GM18858 (cell line): Measurements from ENCODE around the gene COLEC12.

ENCODE experiments used
- ATAC-seq: cut with Tn5 transposase; IDR thresholded peaks from one replicate; pipeline ENCODE4 v1.9.1; 2021; ENCODE audit not compliant: unreplicated experiment

The COLEC12 gene

GRCh38 chr18:500632-501405 is at the start of gene COLEC12:
COLEC12 (minus strand) TSS chr18:500701; CDS start chr18:500514, 187 bp downstream.
- ATAC-seq = no peak

- ATAC-seq = no peak
Measured at GRCh38 chr18:549967-550366, 49.5 kb upstream of the COLEC12 start.

GRCh38 chr18:543447-544078 is 43.1 kb upstream of the COLEC12 start:
- no peak for ATAC-seq

- no peak for ATAC-seq
Measured at GRCh38 chr18:533995-534601, 33.6 kb upstream of the COLEC12 start.

GRCh38 chr18:532632-533031 is 32.1 kb upstream of the COLEC12 start:
- no peak for ATAC-seq

- ATAC-seq = no peak
Measured at GRCh38 chr18:532018-532417, 31.5 kb upstream of the COLEC12 start.

GRCh38 chr18:527146-527545 is 26.6 kb upstream of the COLEC12 start:
- ATAC-seq = no peak

- no peak for ATAC-seq
Measured at GRCh38 chr18:526681-527080, 26.2 kb upstream of the COLEC12 start.

GRCh38 chr18:525036-525797 is 24.7 kb upstream of the COLEC12 start:
- no peak for ATAC-seq

- no peak for ATAC-seq
Measured at GRCh38 chr18:524466-524865, 24.0 kb upstream of the COLEC12 start.

- ATAC-seq = no peak
Measured at GRCh38 chr18:523561-523960, 23.1 kb upstream of the COLEC12 start.

GRCh38 chr18:519019-519879 is 18.7 kb upstream of the COLEC12 start:
- ATAC-seq = peak; percentile 89

- ATAC-seq = no peak
Measured at GRCh38 chr18:518081-518480, 17.6 kb upstream of the COLEC12 start.

- no peak for ATAC-seq
Measured at GRCh38 chr18:515838-516237, 15.3 kb upstream of the COLEC12 start.

GRCh38 chr18:515156-515815 is 14.8 kb upstream of the COLEC12 start:
- ATAC-seq = no peak

- ATAC-seq = no peak
Measured at GRCh38 chr18:513826-514530, 13.5 kb upstream of the COLEC12 start.

- no peak for ATAC-seq
Measured at GRCh38 chr18:512957-513356, 12.5 kb upstream of the COLEC12 start.

GRCh38 chr18:508835-509234 is 8.3 kb upstream of the COLEC12 start:
- ATAC-seq = no peak

GRCh38 chr18:507636-508035 is 7.1 kb upstream of the COLEC12 start:
- no peak for ATAC-seq
